ENCODE results near the gene TRPM3. TPM values are rescaled to one million over a fixed set of nuclear protein-coding genes. Genes with fewer than 3 reads are reported as not detected.
A peak's percentile ranks its signal among the peaks of the same experiment; 100 is the strongest.

Gene TRPM3
- total RNA-seq, 1 donor: under 0.01 TPM

DNA sequence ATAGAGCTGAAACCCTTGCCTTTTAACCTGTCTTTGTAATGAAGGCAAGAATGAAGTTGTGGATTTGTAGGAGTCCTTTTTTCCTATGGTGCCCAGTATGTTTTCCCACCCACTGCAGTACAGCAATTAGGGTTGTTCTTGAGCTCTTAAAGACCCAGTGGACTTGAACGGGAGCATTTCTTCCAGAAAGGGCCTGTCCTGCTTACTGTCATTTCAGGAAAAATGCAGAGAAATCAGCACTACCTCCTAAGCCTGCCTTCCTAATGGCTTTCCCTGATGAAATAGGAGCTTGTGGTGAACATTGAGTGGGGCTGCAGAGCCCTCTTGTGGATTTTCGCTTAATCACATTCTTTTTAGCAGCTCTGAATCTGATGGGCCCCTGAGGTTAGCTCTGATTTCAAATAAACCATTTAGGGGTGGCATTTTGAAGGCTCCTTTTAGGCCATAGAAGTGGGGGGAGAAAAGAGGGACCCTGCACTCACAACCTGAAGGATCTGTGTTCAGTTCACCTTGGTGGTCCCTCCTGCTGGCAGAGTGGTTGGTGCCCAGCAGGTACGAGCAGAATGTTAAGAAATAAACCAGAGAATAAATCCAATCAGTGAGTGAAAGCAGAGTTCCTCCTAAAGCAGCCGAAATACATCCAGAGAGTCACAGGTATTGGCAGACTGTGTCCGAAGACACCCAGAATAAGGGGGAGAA, 519.0 kb downstream of the TRPM3 start:
- TF ChIP-seq CTCF (IDR thresholded peaks at IDR 0.05; ENCODE audit: insufficient read depth, low read depth, low read length): peak; percentile 86
- DNase-seq (ENCODE audit: low read depth): peak; percentile 95
- peak overlapping the region; percentile 39 for H3K4me3 ChIP-seq (ENCODE audit: low read depth, low read length)

DNA sequence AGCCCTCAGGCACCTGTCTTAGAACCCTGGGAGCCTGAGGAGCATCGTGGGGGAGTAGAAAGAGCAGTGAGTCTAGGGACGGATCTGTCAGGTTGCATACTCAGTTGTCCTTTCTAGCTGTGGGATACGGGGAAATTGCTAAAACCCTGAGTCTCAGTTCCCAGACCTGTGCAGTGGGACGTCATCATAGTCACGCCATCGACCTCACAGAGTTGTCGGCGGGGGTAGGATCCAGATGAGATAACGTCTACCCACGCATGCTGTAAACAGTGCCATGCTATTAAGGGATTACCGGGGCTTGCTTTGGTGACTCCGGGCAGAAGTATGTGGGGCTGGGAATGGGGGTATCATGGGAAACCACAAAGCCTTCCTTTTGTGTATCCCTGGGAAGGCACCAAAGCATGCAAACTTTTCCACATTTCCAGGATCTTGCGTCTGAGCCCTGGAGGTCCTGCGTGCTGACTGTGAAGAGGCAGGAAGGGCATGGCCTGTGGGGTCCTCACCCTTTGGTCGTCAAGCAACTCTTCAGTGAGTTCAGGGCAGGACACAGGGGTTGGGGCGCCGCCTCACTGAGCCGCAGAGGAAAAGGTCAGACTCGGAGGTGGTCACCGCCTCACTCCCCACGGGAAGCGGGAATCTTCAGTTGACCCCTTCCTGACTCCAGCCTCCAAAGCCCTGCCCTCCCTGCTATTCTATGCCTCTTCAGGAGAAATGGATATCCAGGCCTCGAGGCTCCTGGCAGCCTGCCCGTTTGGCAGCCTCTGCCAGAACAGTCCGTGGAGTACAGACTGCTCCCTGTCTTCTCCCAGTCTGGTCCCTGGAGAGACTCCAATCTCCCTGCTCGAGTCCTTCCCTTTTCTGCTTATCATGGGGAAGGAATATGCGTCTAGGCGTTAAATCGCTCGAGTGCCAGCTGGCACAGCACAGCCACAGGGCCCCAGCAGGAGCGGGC, 520.1 kb downstream of the TRPM3 start:
- DNase-seq (ENCODE audit: low read depth): peak; percentile 100
- TF ChIP-seq CTCF (IDR thresholded peaks at IDR 0.05; ENCODE audit: insufficient read depth, low read depth, low read length): peak; percentile 1
- H3K4me3 ChIP-seq (ENCODE audit: low read depth, low read length): peak overlapping the region; percentile 39

- H3K4me3 ChIP-seq (ENCODE audit: low read depth, low read length): peak overlapping the region; percentile 7
- peak; percentile 7 for TF ChIP-seq CTCF (IDR thresholded peaks at IDR 0.05; ENCODE audit: insufficient read depth, low read depth, low read length)
- DNase-seq (ENCODE audit: low read depth): peak; percentile 90
Measured at GRCh38 chr9:70600506-70600905, 520.9 kb downstream of the TRPM3 start.

DNA sequence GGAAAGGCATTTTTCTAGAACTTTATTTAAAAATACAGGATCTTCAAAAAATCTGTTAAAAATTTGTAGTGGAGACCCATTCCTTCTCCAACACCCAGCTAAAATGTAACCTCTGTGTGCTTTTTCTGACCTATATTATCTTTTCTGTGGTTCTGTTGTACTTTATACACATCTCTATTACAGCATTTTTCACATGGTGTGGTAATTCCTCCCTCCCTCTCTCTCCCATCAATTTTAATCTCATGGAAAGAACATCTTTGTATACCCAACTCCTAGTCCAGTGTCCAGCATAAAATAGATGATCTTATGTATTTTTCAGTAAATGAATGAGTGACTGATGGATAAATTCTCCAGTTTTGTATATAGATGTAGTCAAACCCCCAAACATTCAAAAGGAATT, 523.5 kb downstream of the TRPM3 start:
- H3K4me3 ChIP-seq (ENCODE audit: low read depth, low read length): no peak overlapping the region
- TF ChIP-seq CTCF (IDR thresholded peaks at IDR 0.05; ENCODE audit: insufficient read depth, low read depth, low read length): no peak
- DNase-seq (ENCODE audit: low read depth): peak; percentile 54

DNA sequence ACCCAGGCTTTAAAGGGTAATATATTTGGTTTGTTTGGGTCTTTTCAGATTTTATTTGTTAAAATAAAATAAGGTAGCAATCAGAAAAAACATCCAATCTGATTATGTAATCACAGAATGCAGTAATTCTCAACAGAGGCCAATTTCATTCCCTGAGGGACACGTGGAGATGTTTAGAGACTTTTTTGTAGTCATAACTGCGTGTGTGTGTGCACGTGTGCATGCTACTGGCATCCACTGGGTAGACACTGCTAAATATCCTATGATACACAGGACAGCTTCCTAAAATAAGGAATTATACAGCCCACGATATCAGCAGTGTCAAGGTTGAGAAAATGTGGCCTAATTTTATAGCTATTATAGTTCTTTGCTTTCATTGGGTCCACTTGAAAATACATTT, 526.2 kb downstream of the TRPM3 start:
- TF ChIP-seq CTCF (IDR thresholded peaks at IDR 0.05; ENCODE audit: insufficient read depth, low read depth, low read length): no peak
- DNase-seq (ENCODE audit: low read depth): peak; percentile 58

GRCh38 chr9:70594386-70594944, 527.0 kb downstream of the TRPM3 start:
- no peak overlapping the region for H3K4me3 ChIP-seq (ENCODE audit: low read depth, low read length)
- DNase-seq (ENCODE audit: low read depth): peak; percentile 43
- TF ChIP-seq CTCF (IDR thresholded peaks at IDR 0.05; ENCODE audit: insufficient read depth, low read depth, low read length): no peak

More for the DNA sequence above, 526.2 kb downstream of the TRPM3 start:
- no peak overlapping the region for H3K4me3 ChIP-seq (ENCODE audit: low read depth, low read length)

All from fibroblast of villous mesenchyme (primary cell).